Transverse colon (tissue), 4 donors: ENCODE results near the gene ZC3H18. TPM values are rescaled to one million over a fixed set of nuclear protein-coding genes. Genes with fewer than 3 reads are reported as not detected.

Experiments used
- DNase-seq: peaks from one replicate; pipeline ENCODE4 v3.0.0-alpha.2; 2019
- H3K27ac ChIP-seq, 4 donors: fragments of 200-600 bp; sonication (generic); 2 replicates each; pipeline ENCODE4 v1.5.1; 2016 to 2018; ENCODE audit warnings: inconsistent platforms in 4 of 4
- H3K27me3 ChIP-seq: fragments of 200-600 bp; sonication (generic); 2 replicates; pipeline ENCODE4 v1.5.1; 2017; ENCODE audit warnings: inconsistent platforms
- H3K36me3 ChIP-seq, 4 donors: fragments of 200-600 bp; sonication (generic); 2 replicates each; pipeline ENCODE4 v1.5.1; 2017 to 2019; ENCODE audit warnings: inconsistent platforms in 4 of 4
- H3K4me1 ChIP-seq, 4 donors: fragments of 200-600 bp; sonication (generic); 2 replicates each; pipeline ENCODE4 v1.5.1; 2017 to 2020; ENCODE audit warnings: inconsistent platforms in 4 of 4
- H3K4me3 ChIP-seq, 4 donors: fragments of 200-600 bp; sonication (generic); 1 replicate in 1 of 4; 2 replicates in 3 of 4; pipeline versions ENCODE4 v1.5.1 to v1.6.1; 2017 to 2019; ENCODE audit warnings: inconsistent platforms in 4 of 4
- H3K9me3 ChIP-seq, 2 donors: fragments of 200-600 bp; sonication (generic); 2 replicates each; pipeline ENCODE4 v1.5.1; 2017 to 2019; ENCODE audit warnings: inconsistent platforms in 2 of 2
- CTCF ChIP-seq, 5 experiments: fragments of 200-600 bp in 3 of 5; fragments of 450-650 bp in 2 of 5; sonication (generic) in 3 of 5; IDR thresholded peaks; 1 replicate in 2 of 5; 2 replicates in 3 of 5; pipeline ENCODE4 v1.5.1; 2016 to 2017; ENCODE audit warnings: antibody characterized with exemption in 5 of 5, inconsistent platforms in 3 of 5, mild to moderate bottlenecking in 2 of 5, moderate library complexity in 1 of 5
- EP300 ChIP-seq: sonication (generic); formaldehyde crosslinking; IDR thresholded peaks from one replicate; pipeline ENCODE4 v1.6.1; 2017; ENCODE audit warnings: antibody characterized with exemption, low read depth
- POLR2A ChIP-seq: fragments of 450-650 bp; IDR thresholded peaks from one replicate; pipeline ENCODE4 v1.6.1; 2016; ENCODE audit warnings: antibody characterized with exemption, mild to moderate bottlenecking, moderate library complexity
- POLR2AphosphoS5 ChIP-seq, 3 donors: sonication (generic); formaldehyde crosslinking; IDR thresholded peaks; one replicate each; pipeline ENCODE4 v1.6.1; 2016; ENCODE audit warnings: antibody characterized with exemption in 3 of 3
- WGBS, 2 donors: methylation state at CpG; one replicate each; pipeline ENCODE4 v1.1.5; 2018; ENCODE audit warnings: low coverage in 1 of 2; 5-methylcytosine and 5-hydroxymethylcytosine counted together
- in situ Hi-C, 4 donors: fragments of 200-750 bp; cut with MboI; loops; one replicate each; pipeline versions ENCODE4 v1.15.0 to v1.15.1; 2017; ENCODE audit warnings: low sequenced_read_pairs in 3 of 4, low pct_ligation_motif_present in 1 of 4, low pct_unique_long_range_greater_than_20kb in 1 of 4
- intact Hi-C: fragments of 100-400 bp; cut with DNase I; formaldehyde crosslinking; loops from one replicate; pipeline ENCODE4 v1.15.1; 2023; ENCODE audit warnings: low total_unique reads
- total RNA-seq, 4 donors: library from RNA; depleted of rRNA; stranded (reverse); fragments of >200 nt; gene quantifications; one replicate each; pipeline ENCODE4 v1.1.0, GENCODE V29; 2016

The ZC3H18 gene
- total RNA-seq, 4 donors from 2014 or later = 17.9 to 50.5 (median 25.5) TPM

DNA sequence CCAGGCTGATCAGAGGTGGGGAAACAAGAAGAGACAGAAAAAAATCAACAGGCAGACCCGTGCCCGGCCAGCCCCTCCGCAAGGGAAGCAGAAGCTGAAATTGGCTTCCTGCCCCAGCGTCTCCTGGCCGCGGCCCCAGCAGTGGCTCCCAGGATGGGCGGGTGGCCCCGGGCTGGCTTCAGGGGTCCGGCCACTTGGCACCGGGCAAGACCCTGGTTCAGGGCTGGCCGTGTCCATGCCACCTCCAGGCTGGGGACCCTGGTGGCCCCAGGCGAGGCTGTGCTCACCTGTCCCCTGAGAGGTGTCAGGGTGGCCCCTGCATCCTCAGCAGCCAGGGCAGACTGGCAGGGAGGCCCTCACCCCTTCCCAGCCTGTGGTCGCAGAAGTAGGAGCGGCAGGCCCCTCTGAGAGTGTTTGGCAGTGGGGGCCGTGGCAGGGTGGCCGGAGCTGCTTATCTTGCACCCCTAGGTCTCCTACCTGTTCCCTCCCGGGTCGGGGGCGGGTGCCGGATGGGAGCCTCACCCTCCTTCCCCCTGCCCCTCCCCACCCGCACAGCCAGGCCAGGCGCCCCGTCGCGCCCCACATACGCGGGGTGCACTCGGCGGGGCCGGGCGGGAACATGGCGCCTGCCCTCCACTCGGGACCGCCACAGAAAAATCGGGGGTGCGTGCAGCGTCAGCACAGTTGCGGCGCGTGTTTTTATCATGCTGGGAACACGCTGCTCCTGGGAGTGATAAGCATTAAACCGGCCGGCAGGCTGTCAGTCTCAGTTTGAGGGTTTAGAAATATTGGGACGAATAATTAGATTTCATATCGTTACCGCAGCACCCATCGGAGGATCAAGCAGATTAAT lies 46.7 kb upstream of the ZC3H18 start:
- no peak overlapping the region for H3K27ac ChIP-seq
- peaks cover 6% of the 10 kb centered on the region for H3K27me3 ChIP-seq
- no peak overlapping the region for H3K4me3 ChIP-seq
- H3K36me3 ChIP-seq = no peaks in the 10 kb centered on the region
- intact Hi-C loops (no loop called here), in situ Hi-C loops (loop anchor here in 1 of 4 donors (10.0 kb wide), 1 partner anchor 79 kb away; no protein-coding TSS in a partner anchor)
- H3K4me1 ChIP-seq = peaks cover 10 to 26% (median 20%) of the 10 kb centered on the region in 4 donors
- no peak for DNase-seq
- no peaks in the 10 kb centered on the region for H3K9me3 ChIP-seq
- TF ChIP-seq EP300 (no peak), CTCF (IDR thresholded peaks at IDR 0.05) (no peak), POLR2A (no peak), POLR2AphosphoS5 (IDR thresholded peaks at IDR 0.05) (no peak)
- WGBS, 2 donors = 60% methylated on average over 4 to 38 of the region's 47 CpGs

DNA sequence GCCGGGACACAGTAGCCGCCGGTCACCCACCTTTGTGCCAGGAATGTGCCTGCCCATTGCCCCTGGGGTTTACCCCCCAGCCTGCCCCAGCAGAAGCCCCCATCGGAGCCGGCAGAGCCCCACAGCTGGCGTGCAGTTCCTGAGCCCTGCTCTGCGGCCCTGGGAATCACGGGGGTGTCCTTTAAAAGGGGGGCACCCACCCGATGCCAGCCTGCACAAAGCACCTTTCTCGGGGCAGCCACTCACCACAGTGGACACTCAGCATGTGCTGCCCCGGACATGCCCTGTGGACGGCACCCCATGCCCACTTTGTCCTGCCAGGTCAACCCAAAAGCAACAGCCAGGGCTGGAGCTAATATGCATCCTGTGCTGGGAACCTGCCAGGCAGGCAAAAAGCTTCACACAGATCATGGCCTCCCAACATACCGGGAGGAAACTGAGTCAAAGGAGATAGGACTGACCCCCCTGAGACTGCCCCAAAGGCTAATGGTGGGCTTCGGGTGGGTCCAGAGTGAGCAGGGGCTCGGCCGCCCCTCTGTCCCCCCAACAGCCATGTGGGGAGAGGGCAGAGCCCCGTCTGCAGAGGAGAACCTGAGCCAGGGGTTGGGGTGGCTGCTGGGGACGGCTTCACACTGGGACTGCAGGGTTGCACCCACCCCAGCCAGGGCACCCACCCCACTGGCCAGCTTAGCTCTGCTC lies 45.8 kb upstream of the ZC3H18 start:
- H3K4me3 ChIP-seq = no peak overlapping the region
- in situ Hi-C loops (loop anchor here in 1 of 4 donors (10.0 kb wide), 1 partner anchor 80 kb away; no protein-coding TSS in a partner anchor), intact Hi-C loops (no loop called here)
- H3K27ac ChIP-seq = no peak overlapping the region
- no peak for TF ChIP-seq CTCF (IDR thresholded peaks at IDR 0.05)
- TF ChIP-seq EP300 = no peak
- no peak for TF ChIP-seq POLR2AphosphoS5 (IDR thresholded peaks at IDR 0.05)
- no peak for TF ChIP-seq POLR2A
- no peaks in the 10 kb centered on the region for H3K36me3 ChIP-seq
- H3K4me1 ChIP-seq = peaks cover 10 to 26% (median 20%) of the 10 kb centered on the region in 4 donors
- no peaks in the 10 kb centered on the region for H3K9me3 ChIP-seq
- 74% methylated on average over 13 of the region's 18 CpGs; no CpG with 5 or more reads in 1 of the 2 donors for WGBS, 2 donors
- H3K27me3 ChIP-seq = peaks cover 6% of the 10 kb centered on the region
- no peak for DNase-seq

DNA sequence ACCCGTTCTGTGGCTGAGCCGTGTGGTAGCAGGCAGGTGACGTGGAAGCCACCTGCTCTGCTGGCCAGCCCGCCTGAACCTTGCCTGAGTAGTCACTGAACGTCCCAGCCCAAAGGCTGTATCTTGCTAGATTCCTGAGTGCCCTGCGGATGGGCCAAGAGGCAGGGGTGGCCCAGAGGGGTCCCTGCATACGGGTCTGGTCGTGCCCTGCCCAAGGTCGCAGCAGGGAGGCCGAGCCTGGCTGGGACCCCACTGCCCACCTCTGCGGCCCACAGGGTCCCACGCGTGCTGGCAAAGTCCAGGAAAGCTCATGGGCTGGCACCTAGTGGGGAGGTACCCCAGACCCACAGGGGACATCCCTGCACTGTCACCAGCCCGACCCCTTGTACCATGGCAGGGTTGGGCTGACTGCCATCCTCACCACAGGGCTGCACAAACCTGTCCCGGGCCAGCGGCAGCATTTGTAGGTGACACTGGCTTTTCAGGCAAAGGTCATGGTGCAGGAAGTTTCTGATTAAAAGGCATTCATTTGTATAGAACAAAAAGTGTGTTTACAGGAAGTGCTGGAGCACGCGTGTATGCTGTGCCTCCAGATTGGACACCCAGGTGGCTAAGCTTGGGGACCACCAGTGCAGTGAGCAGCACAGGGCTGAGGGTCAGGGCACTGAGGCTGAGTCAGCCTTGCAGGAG lies 45.1 kb upstream of the ZC3H18 start:
- in situ Hi-C loops (loop anchor here in 1 of 4 donors (10.0 kb wide), 1 partner anchor 80 kb away; no protein-coding TSS in a partner anchor), intact Hi-C loops (no loop called here)
- Histone ChIP-seq H3K4me1 (peaks cover 10 to 26% (median 20%) of the 10 kb centered on the region in 4 donors), H3K27ac (peak overlapping the region in 1 of 4 donors; percentile 8), H3K4me3 (no peak overlapping the region), H3K27me3 (peaks cover 6% of the 10 kb centered on the region), H3K9me3 (no peaks in the 10 kb centered on the region), H3K36me3 (no peaks in the 10 kb centered on the region)
- no peak for DNase-seq
- WGBS, 2 donors = 41% methylated on average over 18 of the region's 18 CpGs; no CpG with 5 or more reads in 1 of the 2 donors
- no peak for TF ChIP-seq CTCF (IDR thresholded peaks at IDR 0.05)
- TF ChIP-seq POLR2AphosphoS5 (IDR thresholded peaks at IDR 0.05) = no peak
- TF ChIP-seq POLR2A = no peak
- no peak for TF ChIP-seq EP300
